ENCODE results near the gene BCAS1. TPM values are rescaled to one million over a fixed set of nuclear protein-coding genes. Genes with fewer than 3 reads are reported as not detected.
"Not testable (repeated sequence)": the region's sequence is repeated elsewhere in the genome, so short reads cannot be mapped to it uniquely, and the experiment has no call there.

The BCAS1 gene
- total RNA-seq, 2 experiments from 2014 or later: 0.06 TPM; not detected in 1

GRCh38 chr20:54014293-54014926 is 56.0 kb downstream of the BCAS1 start:
- H3K4me3 Mint-ChIP-seq: no peak overlapping the region
- no peak overlapping the region for H3K27ac Mint-ChIP-seq
- POLR2A ChIA-PET: no interaction called here

GRCh38 chr20:54013471-54013870 is 56.9 kb downstream of the BCAS1 start:
- ChIA-PET CTCF (no interaction called here), POLR2A (no interaction called here)
- peaks cover 8% of the 10 kb centered on the region for H3K4me1 Mint-ChIP-seq

More at GRCh38 chr20:54014293-54014926, 56.0 kb downstream of the BCAS1 start:
- Mint-ChIP-seq H3K9me3 (no peaks in the 10 kb centered on the region), H3K27me3 (peaks cover 8% of the 10 kb centered on the region), H3K4me1 (peaks cover 8% of the 10 kb centered on the region), H3K36me3 (ENCODE audit: low read depth) (no peaks in the 10 kb centered on the region)
- DNase-seq: no peak
- CTCF ChIA-PET: no interaction called here

GRCh38 chr20:54011346-54011745 is 59.0 kb downstream of the BCAS1 start:
- Mint-ChIP-seq H3K27ac (no peak overlapping the region), H3K4me3 (no peak overlapping the region), H3K4me1 (no peaks in the 10 kb centered on the region), H3K36me3 (ENCODE audit: low read depth) (no peaks in the 10 kb centered on the region), H3K9me3 (no peaks in the 10 kb centered on the region), H3K27me3 (peaks cover 6% of the 10 kb centered on the region)
- ChIA-PET POLR2A (no interaction called here), CTCF (no interaction called here)
- no peak for DNase-seq

More at GRCh38 chr20:54013471-54013870, 56.9 kb downstream of the BCAS1 start:
- no peak for DNase-seq
- Mint-ChIP-seq H3K9me3 (no peaks in the 10 kb centered on the region), H3K36me3 (ENCODE audit: low read depth) (no peaks in the 10 kb centered on the region), H3K27me3 (peaks cover 8% of the 10 kb centered on the region), H3K4me3 (no peak overlapping the region), H3K27ac (no peak overlapping the region)

GRCh38 chr20:54006216-54006615 is 64.2 kb downstream of the BCAS1 start:
- peaks cover 10% of the 10 kb centered on the region for H3K9me3 Mint-ChIP-seq
- H3K27ac Mint-ChIP-seq; POLR2A ChIA-PET; DNase-seq; H3K4me3 Mint-ChIP-seq; CTCF ChIA-PET; H3K36me3 Mint-ChIP-seq (ENCODE audit: low read depth); H3K4me1 Mint-ChIP-seq: not testable (repeated sequence)
- peaks cover 12% of the 10 kb centered on the region for H3K27me3 Mint-ChIP-seq

GRCh38 chr20:54005524-54005923 is 64.9 kb downstream of the BCAS1 start:
- Mint-ChIP-seq H3K4me1 (peaks cover 7% of the 10 kb centered on the region), H3K9me3 (peaks cover 17% of the 10 kb centered on the region), H3K4me3 (no peak overlapping the region), H3K36me3 (ENCODE audit: low read depth) (peaks cover under 1% of the 10 kb centered on the region), H3K27ac (no peak overlapping the region), H3K27me3 (peaks cover 13% of the 10 kb centered on the region)
- no peak for DNase-seq
- POLR2A ChIA-PET: no interaction called here
- CTCF ChIA-PET: no interaction called here

GRCh38 chr20:54004445-54004844 is 65.9 kb downstream of the BCAS1 start:
- POLR2A ChIA-PET: no interaction called here
- H3K4me1 Mint-ChIP-seq: peaks cover 7% of the 10 kb centered on the region

GRCh38 chr20:54002741-54003140 is 67.7 kb downstream of the BCAS1 start:
- H3K36me3 Mint-ChIP-seq (ENCODE audit: low read depth): peaks cover 3% of the 10 kb centered on the region
- CTCF ChIA-PET: interaction anchor here (0.6 kb wide), 1 partner anchor 810 kb away, joined by 3 read pairs; no protein-coding TSS in a partner anchor

More at GRCh38 chr20:54004445-54004844, 65.9 kb downstream of the BCAS1 start:
- H3K9me3 Mint-ChIP-seq: peaks cover 21% of the 10 kb centered on the region
- H3K27me3 Mint-ChIP-seq: peaks cover 6% of the 10 kb centered on the region
- no peak overlapping the region for H3K27ac Mint-ChIP-seq
- no peak for DNase-seq
- peaks cover 3% of the 10 kb centered on the region for H3K36me3 Mint-ChIP-seq (ENCODE audit: low read depth)
- CTCF ChIA-PET: no interaction called here
- H3K4me3 Mint-ChIP-seq: no peak overlapping the region

GRCh38 chr20:54002056-54002575 is 68.3 kb downstream of the BCAS1 start:
- POLR2A ChIA-PET: no interaction called here
- DNase-seq: no peak
- CTCF ChIA-PET: no interaction called here

More at GRCh38 chr20:54002741-54003140, 67.7 kb downstream of the BCAS1 start:
- H3K4me3 Mint-ChIP-seq: no peak overlapping the region
- no peak for DNase-seq
- no peak overlapping the region for H3K27ac Mint-ChIP-seq
- H3K27me3 Mint-ChIP-seq: peaks cover 6% of the 10 kb centered on the region
- H3K4me1 Mint-ChIP-seq: peaks cover 7% of the 10 kb centered on the region
- H3K9me3 Mint-ChIP-seq: peaks cover 21% of the 10 kb centered on the region
- POLR2A ChIA-PET: no interaction called here

GRCh38 chr20:54000914-54001313 is 69.5 kb downstream of the BCAS1 start:
- ChIA-PET POLR2A (no interaction called here), CTCF (no interaction called here)
- no peak overlapping the region for H3K4me3 Mint-ChIP-seq
- peaks cover 21% of the 10 kb centered on the region for H3K9me3 Mint-ChIP-seq
- peaks cover 3% of the 10 kb centered on the region for H3K36me3 Mint-ChIP-seq (ENCODE audit: low read depth)
- peaks cover 7% of the 10 kb centered on the region for H3K4me1 Mint-ChIP-seq
- peaks cover 11% of the 10 kb centered on the region for H3K27me3 Mint-ChIP-seq
- DNase-seq: no peak
- H3K27ac Mint-ChIP-seq: no peak overlapping the region

More at GRCh38 chr20:54002056-54002575, 68.3 kb downstream of the BCAS1 start:
- peaks cover 3% of the 10 kb centered on the region for H3K36me3 Mint-ChIP-seq (ENCODE audit: low read depth)
- H3K9me3 Mint-ChIP-seq: peaks cover 21% of the 10 kb centered on the region
- peaks cover 6% of the 10 kb centered on the region for H3K27me3 Mint-ChIP-seq
- no peak overlapping the region for H3K27ac Mint-ChIP-seq
- H3K4me3 Mint-ChIP-seq: no peak overlapping the region
- peaks cover 7% of the 10 kb centered on the region for H3K4me1 Mint-ChIP-seq

- H3K27ac Mint-ChIP-seq: no peak overlapping the region
- DNase-seq: no peak
- ChIA-PET POLR2A (no interaction called here), CTCF (no interaction called here)
- H3K4me1 Mint-ChIP-seq: peaks cover 7% of the 10 kb centered on the region
- peaks cover 11% of the 10 kb centered on the region for H3K27me3 Mint-ChIP-seq
- H3K4me3 Mint-ChIP-seq: no peak overlapping the region
- H3K36me3 Mint-ChIP-seq (ENCODE audit: low read depth): peaks cover 3% of the 10 kb centered on the region
- H3K9me3 Mint-ChIP-seq: peaks cover 21% of the 10 kb centered on the region
Observed at GRCh38 chr20:54000262-54000661, 70.1 kb downstream of the BCAS1 start.

GRCh38 chr20:53999077-53999476 is 71.3 kb downstream of the BCAS1 start:
- H3K9me3 Mint-ChIP-seq: peaks cover 21% of the 10 kb centered on the region
- H3K27me3 Mint-ChIP-seq: peaks cover 13% of the 10 kb centered on the region
- H3K4me1 Mint-ChIP-seq: peaks cover under 1% of the 10 kb centered on the region
- H3K36me3 Mint-ChIP-seq (ENCODE audit: low read depth): peaks cover 3% of the 10 kb centered on the region
- H3K4me3 Mint-ChIP-seq: no peak overlapping the region
- POLR2A ChIA-PET: no interaction called here
- CTCF ChIA-PET: no interaction called here
- no peak overlapping the region for H3K27ac Mint-ChIP-seq
- DNase-seq: no peak

GRCh38 chr20:53996584-53997486 is 73.6 kb downstream of the BCAS1 start:
- DNase-seq: no peak
- CTCF ChIA-PET: interaction anchor here (0.6 kb wide), 2 partner anchors 20 to 96 kb away, joined by 3 to 4 read pairs; no protein-coding TSS in a partner anchor
- H3K9me3 Mint-ChIP-seq: peaks cover 16% of the 10 kb centered on the region
- H3K27ac Mint-ChIP-seq: no peak overlapping the region
- H3K4me1 Mint-ChIP-seq: peaks cover 2% of the 10 kb centered on the region
- POLR2A ChIA-PET: no interaction called here
- peaks cover 3% of the 10 kb centered on the region for H3K36me3 Mint-ChIP-seq (ENCODE audit: low read depth)
- H3K4me3 Mint-ChIP-seq: no peak overlapping the region
- peaks cover 20% of the 10 kb centered on the region for H3K27me3 Mint-ChIP-seq

GRCh38 chr20:53995949-53996348 is 74.4 kb downstream of the BCAS1 start:
- Mint-ChIP-seq H3K4me1 (peaks cover 2% of the 10 kb centered on the region), H3K36me3 (ENCODE audit: low read depth) (peaks cover 3% of the 10 kb centered on the region), H3K27me3 (peaks cover 21% of the 10 kb centered on the region), H3K4me3 (no peak overlapping the region), H3K9me3 (peaks cover 8% of the 10 kb centered on the region), H3K27ac (no peak overlapping the region)
- DNase-seq: no peak
- POLR2A ChIA-PET: no interaction called here
- CTCF ChIA-PET: no interaction called here
